ENCODE measurements around the gene AKR7A2. TPM values are rescaled to one million over a fixed set of nuclear protein-coding genes. Genes with fewer than 3 reads are reported as not detected.
A peak's percentile ranks its signal among the peaks of the same experiment; 100 is the strongest.

Gene AKR7A2
- polyA plus RNA-seq, 3 donors: 74.7 to 86.5 (median 75.2) TPM

- DNase-seq (ENCODE audit: low read depth in 3 of 3, low spot score in 2 of 3): no peak
Measured at GRCh38 chr1:19343617-19344350, 31.8 kb upstream of the AKR7A2 start.

GRCh38 chr1:19342894-19343616 is 31.1 kb upstream of the AKR7A2 start:
- no peak for DNase-seq (ENCODE audit: low read depth in 3 of 3, low spot score in 2 of 3)

DNA sequence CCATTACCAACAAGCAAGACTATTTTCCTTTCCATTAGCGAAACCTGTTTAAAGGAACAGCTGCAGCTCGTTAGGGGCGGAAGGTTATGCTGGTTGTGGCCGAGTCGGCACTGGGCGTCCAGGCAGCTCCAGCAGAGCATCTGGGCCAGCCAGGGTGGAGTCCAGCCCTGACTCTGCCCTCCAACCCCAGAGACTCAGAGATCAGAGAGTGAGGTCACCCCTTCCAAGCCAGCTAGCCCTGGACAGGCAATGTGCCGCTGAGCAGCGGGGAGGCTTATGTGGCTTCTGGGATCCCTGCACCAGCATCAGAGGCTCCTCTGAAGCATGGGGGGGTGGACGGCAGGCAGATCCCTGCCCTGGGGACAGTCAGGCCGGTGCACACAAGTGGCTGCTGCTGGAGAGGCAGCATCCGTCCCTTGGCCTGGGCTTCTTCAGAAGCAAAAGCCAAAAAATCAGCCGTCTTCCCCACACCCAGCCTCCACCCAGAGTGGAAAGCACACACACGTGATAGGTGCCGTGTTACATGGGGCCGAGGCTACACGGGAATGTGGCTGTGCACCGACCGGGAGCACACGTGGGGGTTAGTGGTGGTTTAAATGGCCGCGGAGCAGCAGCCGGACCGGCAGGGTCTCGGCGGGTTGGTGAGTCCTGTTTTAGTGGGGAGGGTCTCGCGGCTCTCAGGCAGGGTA is 30.3 kb upstream of the AKR7A2 start:
- no peak for DNase-seq (ENCODE audit: low read depth in 3 of 3, low spot score in 2 of 3)

- peak in 2 of 3 donors; percentile 32 to 33 for DNase-seq (ENCODE audit: low read depth in 3 of 3, low spot score in 2 of 3)
Measured at GRCh38 chr1:19341201-19342061, 29.5 kb upstream of the AKR7A2 start.

GRCh38 chr1:19340387-19340937 is 28.5 kb upstream of the AKR7A2 start:
- DNase-seq (ENCODE audit: low read depth in 3 of 3, low spot score in 2 of 3): no peak

GRCh38 chr1:19339214-19339861 is 27.4 kb upstream of the AKR7A2 start:
- no peak for DNase-seq (ENCODE audit: low read depth in 3 of 3, low spot score in 2 of 3)

DNA sequence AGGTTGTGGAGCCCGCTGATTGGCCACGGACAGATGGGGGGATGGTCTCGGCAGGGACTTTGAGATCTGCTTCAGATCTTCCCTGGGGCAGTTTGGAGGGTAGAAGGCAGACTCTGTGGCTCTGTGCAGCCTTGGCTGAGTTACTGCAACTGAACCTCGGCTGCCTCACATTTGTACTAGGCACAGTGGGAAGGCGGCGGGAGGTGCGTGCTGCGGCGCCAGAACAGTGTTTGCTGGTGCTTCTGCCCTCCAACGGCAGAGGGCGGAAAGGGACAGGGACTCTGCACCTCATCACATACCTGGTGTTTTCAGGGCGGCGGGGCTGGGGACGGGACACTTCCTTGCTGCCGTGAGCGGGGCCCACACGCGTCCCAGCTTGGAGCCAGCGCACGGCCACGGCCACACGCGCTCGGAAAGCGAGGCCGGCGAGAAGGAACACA is 26.4 kb upstream of the AKR7A2 start:
- no peak for DNase-seq (ENCODE audit: low read depth in 3 of 3, low spot score in 2 of 3)

DNA sequence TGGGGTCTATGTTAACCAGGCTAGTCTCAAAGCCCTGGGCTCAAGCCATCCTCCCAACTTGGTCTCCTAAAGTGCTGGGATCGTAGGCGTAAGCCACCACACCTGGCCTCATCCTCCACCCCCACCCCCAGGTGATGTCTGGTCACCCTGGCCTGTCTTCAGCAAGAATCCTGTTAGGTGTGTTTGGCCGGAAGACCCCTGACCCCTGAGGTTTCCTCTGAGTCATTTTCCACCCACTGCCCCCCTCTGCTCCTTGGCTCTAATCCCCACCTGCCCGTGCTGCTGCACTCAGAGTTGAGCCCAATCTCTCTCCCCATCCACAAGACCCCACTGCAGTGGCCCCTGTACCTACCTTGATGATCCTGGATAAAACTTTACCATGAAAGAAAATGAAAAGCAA is 25.3 kb upstream of the AKR7A2 start:
- DNase-seq (ENCODE audit: low read depth in 3 of 3, low spot score in 2 of 3): no peak

DNA sequence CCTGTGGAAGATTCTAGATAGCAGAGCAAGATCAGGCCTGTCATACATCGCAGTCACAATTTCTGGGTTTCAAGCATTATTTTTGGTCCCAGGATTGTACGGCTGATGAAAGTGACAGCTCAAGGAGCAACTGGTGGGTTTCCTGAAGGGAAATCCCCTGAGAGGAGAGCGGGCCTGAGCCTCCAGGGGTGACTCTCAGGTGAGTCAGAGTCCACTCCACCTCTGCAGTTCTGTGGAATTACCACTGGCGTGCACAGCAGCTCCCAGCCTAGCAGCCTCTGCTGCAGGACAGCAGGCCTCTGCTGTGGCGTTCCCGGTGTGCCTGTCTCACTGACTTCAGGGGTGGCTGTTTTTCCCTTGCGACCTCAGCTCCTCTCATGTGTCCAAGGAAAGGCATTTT is 24.6 kb upstream of the AKR7A2 start:
- DNase-seq (ENCODE audit: low read depth in 3 of 3, low spot score in 2 of 3): no peak

- no peak for DNase-seq (ENCODE audit: low read depth in 3 of 3, low spot score in 2 of 3)
Measured at GRCh38 chr1:19333587-19334354, 21.8 kb upstream of the AKR7A2 start.

GRCh38 chr1:19332832-19333231 is 20.9 kb upstream of the AKR7A2 start:
- DNase-seq (ENCODE audit: low read depth in 3 of 3, low spot score in 2 of 3): no peak

DNA sequence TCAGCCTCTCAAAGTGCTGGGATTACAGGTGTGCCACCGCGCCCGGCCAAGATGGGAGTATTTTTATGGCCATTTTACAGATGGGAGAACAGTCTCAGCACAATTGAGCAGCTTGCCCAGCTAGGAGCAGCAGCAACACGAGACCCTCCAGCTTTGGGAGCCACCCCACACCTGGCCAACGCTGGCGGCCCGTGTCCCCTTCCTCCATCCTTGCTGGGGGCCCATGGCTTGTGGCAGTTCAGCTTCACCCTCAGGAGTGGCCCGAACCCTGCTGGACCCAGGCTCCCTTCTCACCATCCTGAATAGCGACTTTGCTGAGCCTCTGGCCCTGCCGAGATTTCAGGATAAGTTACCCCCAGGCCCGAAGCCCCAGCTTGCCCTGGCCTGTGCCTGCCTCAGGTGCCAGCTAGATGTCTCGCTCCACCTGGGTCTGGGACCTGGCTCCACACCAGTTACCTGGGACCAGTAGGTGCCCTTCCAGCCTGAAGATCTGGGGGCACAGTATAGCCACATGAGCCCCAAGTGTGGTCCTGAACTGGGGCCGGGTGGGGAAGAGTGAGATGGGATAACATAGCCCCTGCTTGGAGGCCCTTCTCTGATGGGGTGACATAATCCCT is 19.4 kb upstream of the AKR7A2 start:
- no peak for DNase-seq (ENCODE audit: low read depth in 3 of 3, low spot score in 2 of 3)

- DNase-seq (ENCODE audit: low read depth in 3 of 3, low spot score in 2 of 3): no peak
Measured at GRCh38 chr1:19330449-19331135, 18.6 kb upstream of the AKR7A2 start.

DNA sequence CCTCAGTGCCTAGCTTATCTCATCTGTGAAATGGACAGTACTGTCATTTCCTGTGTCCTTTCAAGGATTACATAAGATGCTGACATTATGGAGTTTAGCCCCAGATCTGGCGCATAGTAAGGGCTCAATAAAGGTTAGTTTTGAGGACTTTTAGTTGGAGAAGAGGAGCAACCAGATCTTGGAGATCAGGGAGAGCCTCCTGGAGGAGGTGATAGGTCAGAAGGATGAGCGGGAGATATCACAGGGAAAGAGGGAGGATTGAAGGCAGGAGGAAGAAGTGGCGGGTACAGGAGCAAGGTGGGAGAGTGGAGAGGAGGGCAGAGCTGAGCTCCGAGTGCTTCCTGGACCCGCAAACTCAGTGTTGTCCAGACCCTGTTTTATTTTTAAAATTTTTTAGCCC is 17.7 kb upstream of the AKR7A2 start:
- DNase-seq (ENCODE audit: low read depth in 3 of 3, low spot score in 2 of 3): no peak

DNA sequence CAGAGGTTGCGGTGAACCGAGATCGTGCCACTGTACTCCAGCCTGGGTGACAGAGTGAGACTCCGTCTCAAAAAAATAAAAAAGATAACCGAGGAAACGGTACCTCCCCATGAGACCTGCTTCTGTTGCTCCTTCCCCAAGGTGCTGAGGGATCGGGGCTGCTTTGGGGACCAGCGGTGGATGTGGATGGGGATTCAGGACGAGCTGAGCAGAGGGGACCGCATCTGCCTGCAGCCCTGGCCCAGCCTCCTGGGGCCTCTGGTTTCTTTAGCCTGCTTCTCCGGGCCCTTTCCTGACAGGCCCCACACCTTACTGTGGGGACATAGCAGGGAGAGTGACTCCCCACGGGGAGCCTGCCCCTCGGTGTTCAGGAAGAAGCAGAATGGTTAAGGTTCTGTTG is 17.2 kb upstream of the AKR7A2 start:
- no peak for DNase-seq (ENCODE audit: low read depth in 3 of 3, low spot score in 2 of 3)

DNA sequence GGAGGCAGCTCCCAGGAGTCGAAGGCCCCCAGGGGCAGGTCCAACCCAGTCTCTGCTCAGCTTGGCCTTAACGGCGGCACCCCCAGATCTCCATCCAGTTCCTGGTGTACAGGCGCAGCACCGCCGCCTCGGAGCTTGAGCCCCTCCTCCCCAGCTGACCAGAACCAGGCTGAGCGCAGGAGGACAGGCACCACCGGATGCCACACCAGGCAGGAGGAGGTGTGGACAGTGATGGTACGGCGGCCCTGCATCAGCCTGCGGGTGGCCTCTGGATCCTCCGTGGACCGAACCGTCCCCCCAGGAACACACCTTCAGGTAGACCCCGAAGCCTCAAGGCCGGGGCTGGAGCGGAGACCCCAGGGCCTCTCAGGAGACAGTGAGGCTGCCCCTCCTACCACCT is 16.5 kb upstream of the AKR7A2 start:
- DNase-seq (ENCODE audit: low read depth in 3 of 3, low spot score in 2 of 3): no peak

DNA sequence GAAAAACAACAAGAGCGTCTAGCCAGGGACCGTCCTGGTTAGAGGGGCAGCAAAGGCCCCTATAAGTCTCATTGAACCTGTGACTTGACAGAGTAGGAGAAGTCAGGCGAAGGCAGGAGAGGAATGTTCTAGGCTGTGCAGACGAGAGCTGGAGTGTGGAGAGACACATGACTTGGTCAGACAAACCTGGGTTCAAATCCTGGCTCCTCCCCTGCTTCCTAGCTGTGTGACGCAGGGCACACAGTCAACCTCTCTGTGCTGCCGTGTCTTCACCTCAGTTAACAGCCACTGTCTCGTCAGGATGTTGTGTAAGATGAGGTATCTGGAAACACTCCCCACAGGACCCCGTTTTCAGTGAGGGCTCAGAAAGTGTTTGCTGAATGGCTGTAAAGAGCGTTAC is 15.8 kb upstream of the AKR7A2 start:
- DNase-seq (ENCODE audit: low read depth in 3 of 3, low spot score in 2 of 3): no peak

DNA sequence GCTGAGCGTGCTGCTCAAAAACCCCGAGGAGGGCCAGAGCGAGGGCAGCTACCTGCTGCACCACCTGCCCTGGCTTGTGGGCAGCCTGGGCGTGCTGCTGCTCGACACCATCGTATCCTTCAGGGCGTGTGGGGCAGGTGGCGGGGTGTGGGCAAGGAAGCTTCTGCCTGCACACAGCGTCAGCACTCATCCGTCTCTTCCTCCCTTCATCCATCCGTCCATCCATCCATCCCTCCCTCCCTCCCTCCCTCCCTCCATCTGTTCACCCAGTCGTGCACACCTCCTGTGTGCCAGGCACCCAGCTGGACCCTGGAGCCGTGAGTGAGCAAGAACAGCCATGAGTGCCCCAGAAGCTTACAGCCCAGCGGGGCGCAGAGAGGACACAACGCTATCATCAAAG is 15.4 kb upstream of the AKR7A2 start:
- no peak for DNase-seq (ENCODE audit: low read depth in 3 of 3, low spot score in 2 of 3)

All from right renal cortex interstitium (tissue), 3 donors.